ENCODE data around the gene MINDY4. TPM values are rescaled to one million over a fixed set of nuclear protein-coding genes. Genes with fewer than 3 reads are reported as not detected.
A peak's percentile ranks its signal among the peaks of the same experiment; 100 is the strongest.

Gene MINDY4
- total and polyA plus RNA-seq, 2 of the 4 experiments (the other 2 are of a cell fraction), result 1.8 to 3.6 TPM

DNA sequence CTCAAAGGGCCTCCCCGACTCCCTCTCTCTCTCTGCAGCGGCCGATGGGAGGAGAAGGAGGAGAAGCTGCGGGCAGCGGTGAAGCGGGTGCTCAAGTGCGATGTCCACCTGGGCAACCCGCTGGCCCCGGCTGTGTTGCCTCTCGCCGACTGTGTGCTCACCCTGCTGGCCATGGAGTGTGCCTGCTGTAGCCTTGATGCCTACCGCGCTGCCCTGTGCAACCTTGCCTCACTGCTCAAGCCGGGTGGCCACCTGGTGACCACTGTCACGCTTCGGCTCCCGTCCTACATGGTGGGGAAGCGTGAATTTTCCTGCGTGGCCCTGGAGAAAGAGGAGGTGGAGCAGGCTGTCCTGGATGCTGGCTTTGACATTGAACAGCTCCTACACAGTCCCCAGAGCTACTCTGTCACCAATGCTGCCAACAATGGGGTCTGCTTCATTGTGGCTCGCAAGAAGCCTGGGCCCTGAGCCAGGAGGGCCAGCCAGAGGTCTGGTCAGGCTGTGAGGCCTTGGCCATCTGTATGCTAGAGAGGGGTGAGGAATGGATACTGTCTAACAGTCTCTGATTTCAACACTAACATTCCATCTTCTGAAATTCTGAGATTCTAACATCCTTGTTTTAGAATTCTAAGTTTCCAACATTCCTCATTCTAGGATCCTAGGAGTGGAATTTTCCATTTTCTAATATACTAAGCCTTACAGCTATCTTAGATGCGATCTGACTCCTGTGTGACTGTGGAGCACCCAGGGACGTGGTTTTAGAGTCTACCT is 15.6 kb upstream of the MINDY4 start:
- CTCF ChIA-PET, result no interaction called here
- peak; percentile 25 for DNase-seq

More for the DNA sequence above, 15.6 kb upstream of the MINDY4 start:
- H3K56ac ChIP-seq (ENCODE audit: extremely low read depth, insufficient read depth, low read length), result no peak overlapping the region
- TF ChIP-seq CHD1 (IDR thresholded peaks at IDR 0.05; ENCODE audit: low read depth, low read length), result no peak
- TF ChIP-seq, protein P1, sequence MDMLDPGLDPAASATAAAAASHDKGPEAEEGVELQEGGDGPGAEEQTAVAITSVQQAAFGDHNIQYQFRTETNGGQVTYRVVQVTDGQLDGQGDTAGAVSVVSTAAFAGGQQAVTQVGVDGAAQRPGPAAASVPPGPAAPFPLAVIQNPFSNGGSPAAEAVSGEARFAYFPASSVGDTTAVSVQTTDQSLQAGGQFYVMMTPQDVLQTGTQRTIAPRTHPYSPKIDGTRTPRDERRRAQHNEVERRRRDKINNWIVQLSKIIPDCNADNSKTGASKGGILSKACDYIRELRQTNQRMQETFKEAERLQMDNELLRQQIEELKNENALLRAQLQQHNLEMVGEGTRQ (IDR thresholded peaks at IDR 0.05; ENCODE audit: low read depth, low read length), result no peak
- TF ChIP-seq MAZ (IDR thresholded peaks at IDR 0.05; ENCODE audit: borderline replicate concordance, low read depth, low read length), result no peak
- peak overlapping the region; percentile 7; the same call in 1 of the 2 replicates for H3K4me2 ChIP-seq (ENCODE audit: low read depth, low read length)
- no peak overlapping the region for H2BK20ac ChIP-seq (ENCODE audit: low read depth, low read length)
- H2AK9ac ChIP-seq (replicated peaks; ENCODE audit: low read depth, low read length, poor library complexity), result no peak overlapping the region
- peak overlapping the region; percentile 56 for H2AK5ac ChIP-seq (ENCODE audit: low read depth, low read length)
- H3K9me3 ChIP-seq (ENCODE audit: control insufficient read depth, insufficient read depth, low read length), result no peaks in the 10 kb centered on the region
- H4K91ac ChIP-seq (ENCODE audit: insufficient read depth, low read depth, low read length), result no peak overlapping the region
- ATAC-seq (ENCODE audit: low read depth), result peak; percentile 19
- H3K36me3 ChIP-seq (ENCODE audit: control insufficient read depth, insufficient read depth, low read length), result no peaks in the 10 kb centered on the region
- POLR2A ChIA-PET (ENCODE audit: unreplicated experiment), result no interaction called here
- H3K4ac ChIP-seq (ENCODE audit: low read depth, low read length), result peak overlapping the region; percentile 16; the same call in 1 of the 2 replicates
- no TSS peak for BruUV-seq (replicated peaks)
- peak overlapping the region; percentile 44 for H2BK5ac ChIP-seq (ENCODE audit: low read depth, low read length, poor library complexity, severe bottlenecking)
- peak overlapping the region; percentile 56; the same call in 1 of the 2 replicates for H3K27ac ChIP-seq (ENCODE audit: insufficient read depth, low read length)
- H2BK120ac ChIP-seq (ENCODE audit: low read depth, low read length), result no peak overlapping the region
- H3K4me1 ChIP-seq (ENCODE audit: control insufficient read depth, insufficient read depth, low read length), result peaks cover 31% of the 10 kb centered on the region
- H3K23ac ChIP-seq (ENCODE audit: low read depth, low read length), result no peak overlapping the region
- 0 out of 2 replicates have a peak, but pooled peaks cover 6% of the 10 kb centered on the region for H4K20me1 ChIP-seq (ENCODE audit: insufficient read depth, low read length)
- peak overlapping the region; percentile 41; the same call in 1 of the 3 replicates for H2BK15ac ChIP-seq (ENCODE audit: low read depth, low read length)
- H3K27me3 ChIP-seq (ENCODE audit: control insufficient read depth, insufficient read depth, low read length), result no peaks in the 10 kb centered on the region
- peak overlapping the region; percentile 70 for H2AFZ ChIP-seq (replicated peaks; ENCODE audit: low read length, poor library complexity)
- intact Hi-C loops (cut with micrococcal nuclease), result no loop called here
- 0 out of 2 replicates have a peak overlapping the region, but pooled peaks have one; percentile 14 for H3K14ac ChIP-seq (replicated peaks; ENCODE audit: low read depth, low read length)
- H4K8ac ChIP-seq (ENCODE audit: low read depth in 2 of 2, low read length in 2 of 2), result no peak overlapping the region; a peak in 1 of 4 replicates
- peaks cover 0 to 9% of the 10 kb centered on the region in 2 experiments; a peak in 1 of 4 replicates for H3K79me1 ChIP-seq (ENCODE audit: low read depth in 1 of 2, low read length in 2 of 2)
- dilution Hi-C loops (cut with HindIII; ENCODE audit: low sequenced_read_pairs, unreplicated experiment), result no loop called here
- H3K4me3 ChIP-seq (ENCODE audit: insufficient read depth, low read depth, low read length), result no peak overlapping the region
- WGBS, 2 experiments (ENCODE audit: extremely low coverage in 2 of 2, insufficient read length in 1 of 2), result no CpG with 5 or more reads among the region's 22 CpGs
- peaks cover 21% of the 10 kb centered on the region for H3K9me1 ChIP-seq (ENCODE audit: insufficient read depth, low read length)
- H4K5ac ChIP-seq (ENCODE audit: low read depth, low read length), result peak overlapping the region; percentile 25; the same call in 1 of the 2 replicates
- no peak overlapping the region for H3K9ac ChIP-seq (ENCODE audit: low read depth, low read length)
- peak overlapping the region; percentile 51; the same call in 1 of the 2 replicates for H3K18ac ChIP-seq (ENCODE audit: low read depth, low read length)
- in situ Hi-C loops (cut with MboI; ENCODE audit: low sequenced_read_pairs), result no loop called here

Measured in IMR-90 (cell line).